Fibroblast of villous mesenchyme (primary cell): ENCODE measurements around the gene GP5. TPM values are rescaled to one million over a fixed set of nuclear protein-coding genes. Genes with fewer than 3 reads are reported as not detected.

Experiments used
- DNase-seq: peaks from one replicate; pipeline ENCODE4 v3.0.0-alpha.2; 2010; ENCODE audit warnings: low read depth
- H3K4me3 ChIP-seq: 2 replicates; pipeline ENCODE4 v1.5.1; 2011; ENCODE audit warnings: low read depth, mild to moderate bottlenecking, low read length
- CTCF ChIP-seq: IDR thresholded peaks from 2 replicates; pipeline ENCODE4 v1.5.1; 2012; ENCODE audit warnings: low read depth, mild to moderate bottlenecking, low read length; ENCODE audit not compliant: insufficient read depth
- total RNA-seq: library from RNA; depleted of rRNA; stranded (reverse); fragments of >200 nt; gene quantifications from 2 replicates; pipeline ENCODE4 v1.2.3, GENCODE V29; 2012

GP5 gene
- total RNA-seq, 1 donor, result not detected

GRCh38 chr3:194384569-194385001 is 14.5 kb downstream of the GP5 start:
- DNase-seq, result no peak

GRCh38 chr3:194384156-194384555 is 14.9 kb downstream of the GP5 start:
- TF ChIP-seq CTCF, result no peak
- DNase-seq, result no peak
- no peak overlapping the region for H3K4me3 ChIP-seq

More at GRCh38 chr3:194384569-194385001, 14.5 kb downstream of the GP5 start:
- H3K4me3 ChIP-seq, result no peak overlapping the region
- no peak for TF ChIP-seq CTCF

GRCh38 chr3:194383276-194383940 is 15.7 kb downstream of the GP5 start:
- no peak for DNase-seq
- no peak overlapping the region for H3K4me3 ChIP-seq
- TF ChIP-seq CTCF, result no peak

GRCh38 chr3:194382892-194383223 is 16.2 kb downstream of the GP5 start:
- TF ChIP-seq CTCF, result no peak
- no peak for DNase-seq

GRCh38 chr3:194382196-194382891 is 16.7 kb downstream of the GP5 start:
- no peak for DNase-seq
- no peak overlapping the region for H3K4me3 ChIP-seq
- no peak for TF ChIP-seq CTCF

More at GRCh38 chr3:194382892-194383223, 16.2 kb downstream of the GP5 start:
- H3K4me3 ChIP-seq, result no peak overlapping the region

- TF ChIP-seq CTCF, result no peak
- DNase-seq, result no peak
- H3K4me3 ChIP-seq, result no peak overlapping the region
These were observed 17.6 kb downstream of the GP5 start for GRCh38 chr3:194381460-194381875.
